Kidney (tissue), 14 donors: ENCODE measurements around the gene KIF21B. TPM values are rescaled to one million over a fixed set of nuclear protein-coding genes. Genes with fewer than 3 reads are reported as not detected.

ENCODE experiments used
- DNase-seq, 5 donors: peaks; one replicate each; pipeline ENCODE4 v3.0.0-alpha.2; 2013 to 2020
- FAIRE-seq: peaks from 2 replicates; lab custom pipeline; 2012; peaks lifted over from hg19 to GRCh38; lab: Jason Lieb, UNC
- H3K27ac ChIP-seq, 2 donors: one replicate each; pipeline ENCODE4 v1.7.0; 2013; ENCODE audit warnings: low read depth in 2 of 2, low read length in 2 of 2, inconsistent platforms in 1 of 2
- H3K27me3 ChIP-seq: one replicate; pipeline ENCODE4 v1.7.1; 2013; ENCODE audit warnings: low read length, inconsistent platforms; ENCODE audit not compliant: control insufficient read depth, insufficient read depth
- H3K36me3 ChIP-seq, 3 donors: one replicate each; pipeline versions ENCODE4 v1.7.0 to v1.7.1; 2013; ENCODE audit warnings: low read length in 3 of 3, control low read depth in 1 of 3, inconsistent platforms in 1 of 3; ENCODE audit not compliant: insufficient read depth in 3 of 3, control insufficient read depth in 2 of 3
- H3K4me1 ChIP-seq, 3 donors: one replicate each; pipeline versions ENCODE4 v1.7.0 to v1.7.1; 2013; ENCODE audit warnings: low read length in 3 of 3, inconsistent platforms in 1 of 3, low read depth in 1 of 3; ENCODE audit not compliant: control insufficient read depth in 2 of 3, insufficient read depth in 2 of 3
- H3K4me3 ChIP-seq, 3 donors: one replicate each; pipeline versions ENCODE4 v1.7.0 to v1.8.1; 2013; ENCODE audit warnings: low read length in 3 of 3, control low read depth in 1 of 3, inconsistent platforms in 1 of 3
- H3K9ac ChIP-seq, 3 donors: one replicate each; pipeline versions ENCODE4 v1.7.0 to v1.7.1; 2013; ENCODE audit warnings: low read length in 3 of 3, control low read depth in 1 of 3, inconsistent platforms in 1 of 3
- H3K9me3 ChIP-seq, 3 donors: one replicate each; pipeline versions ENCODE4 v1.7.0 to v1.7.1; 2013; ENCODE audit warnings: low read length in 3 of 3, control low read depth in 1 of 3, inconsistent platforms in 1 of 3; ENCODE audit not compliant: control insufficient read depth in 2 of 3, insufficient read depth in 1 of 3
- CTCF ChIP-seq: IDR thresholded peaks from 3 replicates; pipeline ENCODE4 v1.5.1; 2012; ENCODE audit warnings: mild to moderate bottlenecking, moderate library complexity, borderline replicate concordance; ENCODE audit not compliant: insufficient read depth; ENCODE audit errors: extremely low read depth
- intact Hi-C: fragments of 100-400 bp; cut with DNase I; formaldehyde crosslinking; loops from one replicate; pipeline ENCODE4 v1.11.1; 2022
- polyA plus RNA-seq: library from polyadenylated mRNA; stranded (reverse); fragments of 350-450 nt; fragmentation: Illumina TruSeq; extraction: RNeasy Lipid Tissue Mini Kit (QIAGEN cat#74804); gene quantifications from one replicate; pipeline ENCODE4 v1.2.3, GENCODE V29; 2014; ENCODE audit warnings: low read depth, low replicate concordance; ENCODE audit not compliant: insufficient read depth
- total RNA-seq: library from RNA; stranded (reverse); fragmentation: NEBNext Ultra II Directional; extraction: Animal tissue kit (Norgen Biotek cat#: 25700); gene quantifications from one replicate; pipeline ENCODE4 v1.2.1, GENCODE V29; 2021
- donor health status: control.
- donor health status: control.
- donor health status: control.
- donor health status: control.
- donor health status: control.
- donor health status: DM: yes; HTN: yes; CAD: no.
- donor health status: Normal renal cell carcinoma (clear cell type).

KIF21B gene
- total and polyA plus RNA-seq, 2 donors from 2014 or later = 0.19 to 5.6 TPM

- Histone ChIP-seq H3K36me3 (no peaks in the 10 kb centered on the region), H3K9me3 (no peaks in the 10 kb centered on the region), H3K4me3 (no peak overlapping the region), H3K9ac (no peak overlapping the region), H3K27ac (no peak overlapping the region), H3K4me1 (no peaks in the 10 kb centered on the region), H3K27me3 (no peaks in the 10 kb centered on the region)
- FAIRE-seq = no peak
- peak; percentile 77 for TF ChIP-seq CTCF
- peak; percentile 75 to 88 (median 86) for DNase-seq
- intact Hi-C loops = loop anchor here (5.0 kb wide), 1 partner anchor 70 kb away; no protein-coding TSS in a partner anchor
Measured at GRCh38 chr1:200971955-200972711, 51.4 kb downstream of the KIF21B start.

GRCh38 chr1:200971428-200971903 lies 52.0 kb downstream of the KIF21B start:
- no peak for FAIRE-seq
- H3K27ac ChIP-seq = no peak overlapping the region
- no peak for TF ChIP-seq CTCF
- H3K36me3 ChIP-seq = no peaks in the 10 kb centered on the region
- H3K27me3 ChIP-seq = no peaks in the 10 kb centered on the region
- H3K9me3 ChIP-seq = no peaks in the 10 kb centered on the region
- no peak overlapping the region for H3K4me3 ChIP-seq
- peak in 1 of 5 donors; percentile 64 for DNase-seq
- H3K4me1 ChIP-seq = no peaks in the 10 kb centered on the region
- intact Hi-C loops = loop anchor here (5.0 kb wide), 1 partner anchor 71 kb away; no protein-coding TSS in a partner anchor
- H3K9ac ChIP-seq = no peak overlapping the region

- no peak overlapping the region for H3K9ac ChIP-seq
- intact Hi-C loops = loop anchor here (5.0 kb wide), 1 partner anchor 71 kb away; no protein-coding TSS in a partner anchor
- TF ChIP-seq CTCF = no peak
- no peaks in the 10 kb centered on the region for H3K27me3 ChIP-seq
- DNase-seq (peak in 1 of 5 donors; percentile 53), FAIRE-seq (no peak)
- H3K9me3 ChIP-seq = no peaks in the 10 kb centered on the region
- H3K4me1 ChIP-seq = no peaks in the 10 kb centered on the region
- H3K4me3 ChIP-seq = no peak overlapping the region
- H3K27ac ChIP-seq = no peak overlapping the region
- H3K36me3 ChIP-seq = no peaks in the 10 kb centered on the region
Measured at GRCh38 chr1:200970771-200971427, 52.6 kb downstream of the KIF21B start.
